ENCODE measurements around the gene NEK1.
"Not testable (repeated sequence)": the region's sequence is repeated elsewhere in the genome, so short reads cannot be mapped to it uniquely, and the experiment has no call there.

The NEK1 gene

DNA sequence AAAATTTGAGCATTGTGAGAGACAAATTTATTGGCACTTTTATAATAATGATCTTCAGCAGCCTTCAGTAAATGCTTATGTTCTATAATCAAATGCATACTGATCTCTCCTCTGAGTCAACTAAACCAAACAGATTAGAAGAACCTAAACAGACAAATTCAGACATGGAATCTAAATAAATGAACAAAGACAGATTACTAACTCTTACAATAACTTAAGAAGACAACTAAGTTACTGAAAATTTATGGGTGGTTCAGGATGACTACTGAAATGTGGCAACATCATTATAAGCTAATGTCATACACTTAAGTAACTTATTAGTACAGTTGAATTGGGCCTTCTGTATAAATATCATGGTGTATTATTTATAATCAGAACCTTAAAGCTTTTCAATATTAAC lies 127.3 kb downstream of the NEK1 start:
- Histone ChIP-seq H3K9me3 (ENCODE audit: control insufficient read depth in 1 of 2, low read length in 2 of 2) (peaks cover 0 to 2% of the 10 kb centered on the region in 2 donors), H3K27me3 (ENCODE audit: low read depth, low read length) (no peaks in the 10 kb centered on the region), H3K27ac (ENCODE audit: low read length) (no peak overlapping the region)

DNA sequence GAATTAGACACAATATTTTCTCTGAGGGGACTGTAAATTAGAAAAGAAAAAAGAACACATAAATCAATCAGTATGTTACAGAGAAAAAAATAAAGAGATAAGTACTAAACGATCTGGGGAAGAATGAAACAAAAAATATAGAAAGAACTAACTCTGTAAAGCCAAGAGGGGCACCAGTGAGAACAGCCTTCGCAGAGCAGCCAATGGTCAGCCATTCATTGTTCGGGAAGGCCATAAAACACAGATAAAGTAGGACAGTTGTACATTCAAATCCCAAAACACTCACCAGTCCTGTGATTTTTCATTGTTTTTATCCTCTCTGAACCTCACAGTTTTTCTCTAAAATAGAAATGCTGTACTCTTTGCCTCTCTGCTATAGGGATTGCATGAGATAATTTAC lies 127.9 kb downstream of the NEK1 start:
- H3K4me1 ChIP-seq (ENCODE audit: control insufficient read depth in 1 of 2, insufficient read depth in 2 of 2, low read length in 2 of 2): no peaks in the 10 kb centered on the region
- peaks cover 0 to 6% of the 10 kb centered on the region in 2 donors for H3K36me3 ChIP-seq (ENCODE audit: control insufficient read depth in 1 of 2, insufficient read depth in 2 of 2, low read length in 2 of 2)
- no peak overlapping the region for H3K4me3 ChIP-seq (ENCODE audit: low read depth in 1 of 2, low read length in 2 of 2)
- H3K9me3 ChIP-seq (ENCODE audit: control insufficient read depth in 1 of 2, low read length in 2 of 2): peaks cover 0 to 2% of the 10 kb centered on the region in 2 donors
- H3K27ac ChIP-seq (ENCODE audit: low read length): no peak overlapping the region
- no peaks in the 10 kb centered on the region for H3K27me3 ChIP-seq (ENCODE audit: low read depth, low read length)

More for the DNA sequence above, 127.3 kb downstream of the NEK1 start:
- Histone ChIP-seq H3K4me3 (ENCODE audit: low read depth in 1 of 2, low read length in 2 of 2) (no peak overlapping the region), H3K36me3 (ENCODE audit: control insufficient read depth in 1 of 2, insufficient read depth in 2 of 2, low read length in 2 of 2) (peaks cover 0 to 6% of the 10 kb centered on the region in 2 donors), H3K4me1 (ENCODE audit: control insufficient read depth in 1 of 2, insufficient read depth in 2 of 2, low read length in 2 of 2) (no peaks in the 10 kb centered on the region)

DNA sequence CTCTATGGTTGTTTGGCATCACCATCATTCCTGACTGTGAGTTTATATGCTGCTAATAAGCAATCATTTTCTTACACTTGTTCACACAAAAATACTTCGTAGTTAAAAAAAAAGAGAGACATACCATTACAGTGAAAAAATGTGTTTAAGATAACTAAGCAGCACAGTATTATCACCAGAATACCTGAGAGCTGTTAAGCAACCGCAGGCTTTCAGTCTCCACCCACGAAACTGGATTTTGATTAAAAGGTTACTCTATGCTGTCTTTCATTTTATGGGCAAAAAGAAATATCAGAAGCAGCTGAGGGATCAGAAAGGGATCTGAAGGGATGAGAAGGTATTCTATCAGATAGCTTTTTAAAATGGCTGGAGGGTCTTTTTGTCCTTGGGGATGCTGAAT lies 148.3 kb downstream of the NEK1 start:
- H3K27me3 ChIP-seq (ENCODE audit: low read depth, low read length): no peaks in the 10 kb centered on the region
- no peak overlapping the region for H3K4me3 ChIP-seq (ENCODE audit: low read depth in 1 of 2, low read length in 2 of 2)
- H3K4me1 ChIP-seq (ENCODE audit: control insufficient read depth in 1 of 2, insufficient read depth in 2 of 2, low read length in 2 of 2): no peaks in the 10 kb centered on the region
- H3K9me3 ChIP-seq (ENCODE audit: control insufficient read depth in 1 of 2, low read length in 2 of 2): no peaks in the 10 kb centered on the region
- peaks cover 0 to 7% of the 10 kb centered on the region in 2 donors for H3K36me3 ChIP-seq (ENCODE audit: control insufficient read depth in 1 of 2, insufficient read depth in 2 of 2, low read length in 2 of 2)
- no peak overlapping the region for H3K27ac ChIP-seq (ENCODE audit: low read length)

DNA sequence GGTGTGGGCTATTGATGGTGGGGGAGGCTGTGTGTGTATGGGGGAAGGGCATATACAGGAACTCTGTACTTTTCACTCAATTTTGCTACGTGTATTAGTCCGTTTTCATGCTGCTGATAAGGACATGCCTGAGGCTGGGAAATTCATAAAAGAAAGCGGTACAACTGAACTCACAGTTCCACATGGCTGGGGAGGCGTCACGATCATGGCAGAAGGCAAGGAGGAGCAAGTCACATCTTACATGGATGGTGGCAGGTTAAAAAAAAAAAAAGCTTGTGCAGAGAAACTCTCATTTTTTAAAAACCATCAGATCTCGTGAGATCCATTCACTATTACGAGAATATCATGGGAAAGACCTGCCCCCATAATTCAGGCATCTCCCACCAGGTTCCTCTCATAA lies 152.3 kb downstream of the NEK1 start:
- Histone ChIP-seq H3K27ac (ENCODE audit: low read length) (no peak overlapping the region), H3K36me3 (ENCODE audit: control insufficient read depth in 1 of 2, insufficient read depth in 2 of 2, low read length in 2 of 2) (peaks cover 0 to 7% of the 10 kb centered on the region in 2 donors), H3K27me3 (ENCODE audit: low read depth, low read length) (no peaks in the 10 kb centered on the region), H3K4me3 (ENCODE audit: low read depth in 1 of 2, low read length in 2 of 2) (no peak overlapping the region), H3K9me3 (ENCODE audit: control insufficient read depth in 1 of 2, low read length in 2 of 2) (no peaks in the 10 kb centered on the region), H3K4me1 (ENCODE audit: control insufficient read depth in 1 of 2, insufficient read depth in 2 of 2, low read length in 2 of 2) (no peaks in the 10 kb centered on the region)

DNA sequence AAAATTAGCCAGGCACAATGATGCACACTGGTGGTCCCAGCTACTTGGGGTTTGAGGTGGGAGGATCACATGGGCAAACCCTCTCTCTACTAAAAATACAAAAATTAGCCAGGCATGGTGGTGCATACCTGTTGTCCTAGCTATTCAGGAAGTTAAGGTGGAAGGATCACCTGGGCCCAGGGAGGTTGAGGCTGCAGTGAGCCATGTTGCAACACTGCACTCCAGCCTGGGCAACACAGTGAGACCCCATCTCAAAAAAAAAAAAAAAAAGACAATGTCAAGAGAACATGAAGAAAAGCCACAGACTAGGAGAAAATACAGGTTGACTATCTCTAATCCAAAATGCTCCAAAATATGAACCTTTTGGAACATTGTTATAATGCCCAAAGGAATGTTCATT lies 153.8 kb downstream of the NEK1 start:
- no peak overlapping the region for H3K27ac ChIP-seq (ENCODE audit: low read length)
- peaks cover 0 to 7% of the 10 kb centered on the region in 2 donors for H3K36me3 ChIP-seq (ENCODE audit: control insufficient read depth in 1 of 2, insufficient read depth in 2 of 2, low read length in 2 of 2)
- H3K4me1 ChIP-seq (ENCODE audit: control insufficient read depth in 1 of 2, insufficient read depth in 2 of 2, low read length in 2 of 2): no peaks in the 10 kb centered on the region

DNA sequence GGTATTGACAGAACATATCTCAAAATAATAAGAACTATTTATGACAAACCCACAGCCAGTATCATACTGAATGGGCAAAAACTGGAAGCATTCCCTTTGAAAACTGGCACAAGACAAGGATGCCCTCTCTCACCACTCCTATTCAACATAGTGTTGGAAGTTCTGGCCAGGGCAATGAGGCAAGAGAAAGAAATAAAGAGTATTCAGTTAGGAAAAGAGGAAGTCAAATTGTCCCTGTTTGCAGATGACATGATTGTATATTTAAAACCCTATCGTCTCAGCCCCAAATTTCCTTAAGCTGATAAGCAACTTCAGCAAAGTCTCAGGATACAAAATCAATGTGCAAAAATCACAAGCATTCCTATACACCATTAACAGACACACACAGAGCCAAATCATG lies 159.7 kb downstream of the NEK1 start:
- H3K4me3 ChIP-seq (ENCODE audit: low read depth in 1 of 2, low read length in 2 of 2); H3K9me3 ChIP-seq (ENCODE audit: control insufficient read depth in 1 of 2, low read length in 2 of 2); H3K4me1 ChIP-seq (ENCODE audit: control insufficient read depth in 1 of 2, insufficient read depth in 2 of 2, low read length in 2 of 2); H3K27ac ChIP-seq (ENCODE audit: low read length); H3K27me3 ChIP-seq (ENCODE audit: low read depth, low read length): not testable (repeated sequence)
- peaks cover 0 to 19% of the 10 kb centered on the region in 2 donors for H3K36me3 ChIP-seq (ENCODE audit: control insufficient read depth in 1 of 2, insufficient read depth in 2 of 2, low read length in 2 of 2)

More for the DNA sequence above, 153.8 kb downstream of the NEK1 start:
- no peak overlapping the region for H3K4me3 ChIP-seq (ENCODE audit: low read depth in 1 of 2, low read length in 2 of 2)
- H3K27me3 ChIP-seq (ENCODE audit: low read depth, low read length): no peaks in the 10 kb centered on the region
- no peaks in the 10 kb centered on the region for H3K9me3 ChIP-seq (ENCODE audit: control insufficient read depth in 1 of 2, low read length in 2 of 2)

DNA sequence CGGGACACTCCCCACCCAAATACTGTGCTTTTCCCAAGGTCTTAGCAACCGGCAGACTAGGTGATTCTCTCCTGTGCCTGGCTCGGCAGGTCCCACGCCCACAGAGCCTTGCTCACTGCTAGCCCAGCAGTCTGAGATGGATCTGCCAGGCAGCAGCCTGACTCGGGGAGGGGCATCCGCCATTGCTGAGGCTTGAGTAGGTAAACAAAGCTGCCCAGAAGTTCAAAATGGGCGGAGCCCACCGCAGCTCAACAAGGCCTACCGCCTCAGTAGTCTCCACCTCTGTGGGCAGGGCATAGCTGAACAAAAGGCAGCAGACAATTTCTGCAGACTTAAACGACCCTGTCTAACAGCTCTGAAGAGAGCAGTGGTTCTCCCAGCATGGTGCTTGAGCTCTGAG lies 163.4 kb downstream of the NEK1 start:
- not testable (repeated sequence) for H3K9me3 ChIP-seq (ENCODE audit: control insufficient read depth in 1 of 2, low read length in 2 of 2); H3K4me3 ChIP-seq (ENCODE audit: low read depth in 1 of 2, low read length in 2 of 2); H3K4me1 ChIP-seq (ENCODE audit: control insufficient read depth in 1 of 2, insufficient read depth in 2 of 2, low read length in 2 of 2); H3K27ac ChIP-seq (ENCODE audit: low read length); H3K27me3 ChIP-seq (ENCODE audit: low read depth, low read length)
- H3K36me3 ChIP-seq (ENCODE audit: control insufficient read depth in 1 of 2, insufficient read depth in 2 of 2, low read length in 2 of 2): peaks cover 0 to 37% of the 10 kb centered on the region in 2 donors

DNA sequence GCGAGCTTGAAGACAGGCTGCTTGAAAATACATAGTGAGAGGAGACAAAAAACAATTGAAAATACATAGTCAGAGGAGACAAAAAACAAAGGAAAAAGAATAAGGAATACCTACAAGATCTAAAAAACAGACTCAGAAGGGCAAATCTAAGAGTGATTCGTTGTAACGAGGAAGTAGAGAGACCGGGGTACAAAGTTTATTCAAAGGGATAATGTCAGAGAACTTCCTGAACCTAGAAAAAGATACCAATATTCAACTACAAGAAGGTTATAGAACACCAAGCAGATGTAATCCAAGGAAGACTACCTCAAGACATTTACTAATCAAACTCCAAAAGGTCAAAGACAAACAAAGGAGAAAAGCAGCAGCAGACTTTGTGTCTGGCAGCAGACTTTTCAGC lies 165.6 kb downstream of the NEK1 start:
- no peak overlapping the region for H3K27ac ChIP-seq (ENCODE audit: low read length)
- no peak overlapping the region for H3K4me3 ChIP-seq (ENCODE audit: low read depth in 1 of 2, low read length in 2 of 2)
- H3K36me3 ChIP-seq (ENCODE audit: control insufficient read depth in 1 of 2, insufficient read depth in 2 of 2, low read length in 2 of 2): peaks cover 0 to 37% of the 10 kb centered on the region in 2 donors
- no peaks in the 10 kb centered on the region for H3K4me1 ChIP-seq (ENCODE audit: control insufficient read depth in 1 of 2, insufficient read depth in 2 of 2, low read length in 2 of 2)
- H3K27me3 ChIP-seq (ENCODE audit: low read depth, low read length): no peaks in the 10 kb centered on the region
- H3K9me3 ChIP-seq (ENCODE audit: control insufficient read depth in 1 of 2, low read length in 2 of 2): peaks cover 6 to 10% of the 10 kb centered on the region in 2 donors

DNA sequence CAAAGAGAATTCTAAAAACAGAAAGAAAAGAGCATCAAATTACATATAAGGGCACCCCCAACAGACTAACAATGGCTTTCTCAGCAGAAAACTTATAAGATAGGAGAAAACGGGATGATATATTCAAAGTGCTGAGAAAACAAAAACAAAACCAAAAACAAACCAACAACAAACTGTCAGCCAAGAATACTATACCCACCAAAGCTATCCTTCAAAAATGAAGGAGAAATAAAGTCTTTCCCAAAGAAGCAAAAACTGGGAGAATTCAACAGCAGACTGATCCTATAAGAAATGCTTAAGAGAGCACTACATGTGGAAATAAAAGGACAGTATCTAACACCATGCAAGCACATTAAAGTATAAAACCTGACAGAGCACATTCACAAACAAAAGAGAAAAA lies 168.6 kb downstream of the NEK1 start:
- peaks cover 0 to 3% of the 10 kb centered on the region in 2 donors for H3K4me1 ChIP-seq (ENCODE audit: control insufficient read depth in 1 of 2, insufficient read depth in 2 of 2, low read length in 2 of 2)
- no peak overlapping the region for H3K27ac ChIP-seq (ENCODE audit: low read length)
- H3K36me3 ChIP-seq (ENCODE audit: control insufficient read depth in 1 of 2, insufficient read depth in 2 of 2, low read length in 2 of 2): peaks cover 0 to 28% of the 10 kb centered on the region in 2 donors
- H3K9me3 ChIP-seq (ENCODE audit: control insufficient read depth in 1 of 2, low read length in 2 of 2): peaks cover 6 to 10% of the 10 kb centered on the region in 2 donors
- no peak overlapping the region for H3K4me3 ChIP-seq (ENCODE audit: low read depth in 1 of 2, low read length in 2 of 2)
- no peaks in the 10 kb centered on the region for H3K27me3 ChIP-seq (ENCODE audit: low read depth, low read length)

DNA sequence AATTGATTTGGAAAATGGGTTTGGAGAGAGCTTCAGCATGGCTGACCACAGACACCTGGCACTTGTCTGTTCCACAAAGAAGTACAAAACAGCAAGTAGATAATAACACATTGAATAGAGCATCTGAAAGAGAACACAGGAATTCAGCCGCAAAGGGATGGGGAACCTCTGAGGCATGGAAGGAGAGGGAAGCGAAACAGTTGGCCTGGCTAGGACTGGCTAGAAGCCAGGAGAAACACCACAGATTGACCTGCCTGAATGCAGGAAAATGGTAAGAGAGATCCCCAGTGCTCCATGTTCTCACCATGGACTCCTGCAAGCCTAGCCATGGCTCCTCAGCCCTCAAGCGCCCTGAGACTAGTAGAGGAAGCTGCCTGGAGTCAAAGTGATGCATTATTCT lies 171.9 kb downstream of the NEK1 start:
- Histone ChIP-seq H3K4me1 (ENCODE audit: control insufficient read depth in 1 of 2, insufficient read depth in 2 of 2, low read length in 2 of 2) (peaks cover 0 to 6% of the 10 kb centered on the region in 2 donors), H3K36me3 (ENCODE audit: control insufficient read depth in 1 of 2, insufficient read depth in 2 of 2, low read length in 2 of 2) (peaks cover 0 to 9% of the 10 kb centered on the region in 2 donors), H3K9me3 (ENCODE audit: control insufficient read depth in 1 of 2, low read length in 2 of 2) (peaks cover 6 to 7% of the 10 kb centered on the region in 2 donors), H3K4me3 (ENCODE audit: low read depth in 1 of 2, low read length in 2 of 2) (no peak overlapping the region), H3K27ac (ENCODE audit: low read length) (no peak overlapping the region), H3K27me3 (ENCODE audit: low read depth, low read length) (no peaks in the 10 kb centered on the region)

DNA sequence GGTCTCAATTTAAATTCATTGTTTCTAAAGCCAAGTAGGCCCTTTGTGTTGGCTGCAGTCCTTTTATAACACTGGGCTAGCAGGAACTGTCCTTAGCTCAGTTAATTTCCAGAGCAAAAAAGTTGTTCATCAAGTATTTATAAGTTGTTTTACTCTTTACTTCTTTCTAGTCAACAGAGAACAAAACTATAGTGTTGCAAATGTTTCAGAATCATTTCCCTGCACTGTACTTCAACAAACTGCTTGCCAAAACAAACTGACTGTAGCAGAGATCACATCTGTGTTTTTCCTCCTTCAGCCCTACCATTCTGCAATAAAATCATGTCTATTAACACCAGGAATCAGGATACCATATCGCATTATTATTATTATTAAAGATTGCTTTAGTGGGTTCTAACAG lies 173.1 kb downstream of the NEK1 start:
- Histone ChIP-seq H3K27ac (ENCODE audit: low read length) (no peak overlapping the region), H3K9me3 (ENCODE audit: control insufficient read depth in 1 of 2, low read length in 2 of 2) (peaks cover 6 to 7% of the 10 kb centered on the region in 2 donors), H3K27me3 (ENCODE audit: low read depth, low read length) (no peaks in the 10 kb centered on the region), H3K36me3 (ENCODE audit: control insufficient read depth in 1 of 2, insufficient read depth in 2 of 2, low read length in 2 of 2) (peaks cover 0 to under 1% of the 10 kb centered on the region in 2 donors), H3K4me3 (ENCODE audit: low read depth in 1 of 2, low read length in 2 of 2) (no peak overlapping the region), H3K4me1 (ENCODE audit: control insufficient read depth in 1 of 2, insufficient read depth in 2 of 2, low read length in 2 of 2) (peaks cover 0 to 6% of the 10 kb centered on the region in 2 donors)

DNA sequence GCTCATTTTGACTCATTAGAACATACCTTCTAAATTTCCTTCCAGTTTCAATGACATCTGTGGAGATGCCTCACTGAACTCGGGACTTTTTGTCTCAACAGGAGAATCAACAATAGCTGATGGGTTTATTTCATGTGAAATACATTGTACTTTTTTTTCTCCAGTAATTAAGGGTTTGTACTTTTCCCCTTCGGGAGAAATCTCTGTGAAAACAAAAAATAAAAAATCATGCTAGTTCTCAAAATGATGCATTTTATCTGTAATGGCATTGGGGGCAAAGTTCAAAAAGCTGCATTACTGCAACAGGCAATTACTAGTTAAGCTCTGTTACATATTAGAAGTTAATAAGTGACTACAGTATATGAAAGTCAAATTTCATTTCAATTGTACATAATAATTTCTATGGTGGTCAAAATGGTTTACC lies 174.3 kb downstream of the NEK1 start:
- no peak overlapping the region for H3K27ac ChIP-seq (ENCODE audit: low read length)
- no peaks in the 10 kb centered on the region for H3K9me3 ChIP-seq (ENCODE audit: control insufficient read depth in 1 of 2, low read length in 2 of 2)
- H3K4me3 ChIP-seq (ENCODE audit: low read depth in 1 of 2, low read length in 2 of 2): no peak overlapping the region
- peaks cover 0 to 6% of the 10 kb centered on the region in 2 donors for H3K4me1 ChIP-seq (ENCODE audit: control insufficient read depth in 1 of 2, insufficient read depth in 2 of 2, low read length in 2 of 2)
- no peaks in the 10 kb centered on the region for H3K36me3 ChIP-seq (ENCODE audit: control insufficient read depth in 1 of 2, insufficient read depth in 2 of 2, low read length in 2 of 2)
- H3K27me3 ChIP-seq (ENCODE audit: low read depth, low read length): no peaks in the 10 kb centered on the region
